Measurements from ENCODE around the gene LUC7L2. TPM values are rescaled to one million over a fixed set of nuclear protein-coding genes. Genes with fewer than 3 reads are reported as not detected.
"Not testable (repeated sequence)": the region's sequence is repeated elsewhere in the genome, so short reads cannot be mapped to it uniquely, and the experiment has no call there.

Gene LUC7L2
- polyA plus RNA-seq, 1 donor (not counting 4 experiments of a cell fraction or from before 2014, with no cell fraction given) = 52.7 TPM

- H3K27me3 ChIP-seq (ENCODE audit: control insufficient read depth, extremely low read depth, insufficient read depth, low read length); H3K36me3 ChIP-seq (ENCODE audit: control insufficient read depth in 2 of 2, extremely low read depth in 1 of 2, insufficient read depth in 2 of 2, low read length in 2 of 2); H3K4me2 ChIP-seq (ENCODE audit: control insufficient read depth, extremely low read depth, insufficient read depth, low read depth, low read length); dilution Hi-C loops (cut with MboI; ENCODE audit: extremely low pct_ligation_motif_present, low sequenced_read_pairs); H3K79me2 ChIP-seq (ENCODE audit: control insufficient read depth, insufficient read depth, low read length); H3K4me3 ChIP-seq (ENCODE audit: control insufficient read depth in 2 of 3, extremely low read depth in 1 of 3, insufficient read depth in 2 of 3, low read depth in 1 of 3, low read length in 3 of 3); H3K9me1 ChIP-seq (ENCODE audit: control insufficient read depth, extremely low read depth, insufficient read depth, low read length); FAIRE-seq; H3K9ac ChIP-seq (ENCODE audit: control insufficient read depth, extremely low read depth, insufficient read depth, low read length); H3K27ac ChIP-seq (ENCODE audit: control insufficient read depth, insufficient read depth, low read length); H2AFZ ChIP-seq (ENCODE audit: control insufficient read depth, low read length); H3K9me3 ChIP-seq (ENCODE audit: control insufficient read depth, low read depth, low read length); DNase-seq (ENCODE audit: low read depth, low spot score); H3K4me1 ChIP-seq (ENCODE audit: control insufficient read depth, extremely low read depth, insufficient read depth, low read length); H4K20me1 ChIP-seq (ENCODE audit: control insufficient read depth, extremely low read depth, insufficient read depth, low read length): not testable (repeated sequence)
These were observed 108.0 kb downstream of the LUC7L2 start for GRCh38 chr7:139467729-139468128.

DNA sequence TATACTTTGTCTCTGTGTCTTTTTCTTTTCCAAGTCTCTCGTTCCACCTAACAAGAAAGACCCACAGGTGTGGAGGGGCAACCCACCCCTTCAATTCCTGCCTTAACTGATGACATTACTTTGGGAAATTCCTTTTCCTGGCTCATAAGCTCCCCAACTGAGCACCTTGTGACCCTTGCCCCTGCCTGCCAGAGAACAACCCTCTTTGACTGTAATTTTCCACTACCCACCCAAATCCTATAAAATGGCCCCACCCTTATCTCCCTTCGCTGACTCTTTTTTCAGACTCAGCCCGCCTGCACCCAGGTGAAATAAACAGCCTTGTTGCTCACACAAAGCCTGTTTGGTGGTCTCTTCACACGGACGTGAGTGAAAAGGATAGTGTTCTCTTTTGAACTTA, 108.6 kb downstream of the LUC7L2 start:
- H3K9ac ChIP-seq (ENCODE audit: control insufficient read depth, extremely low read depth, insufficient read depth, low read length); DNase-seq (ENCODE audit: low read depth, low spot score); dilution Hi-C loops (cut with MboI; ENCODE audit: extremely low pct_ligation_motif_present, low sequenced_read_pairs): not testable (repeated sequence)

GRCh38 chr7:139471740-139472353, 112.2 kb downstream of the LUC7L2 start:
- Histone ChIP-seq H3K27me3 (ENCODE audit: control insufficient read depth, extremely low read depth, insufficient read depth, low read length) (no peaks in the 10 kb centered on the region), H3K79me2 (ENCODE audit: control insufficient read depth, insufficient read depth, low read length) (no peaks in the 10 kb centered on the region), H3K4me3 (ENCODE audit: control insufficient read depth in 2 of 3, extremely low read depth in 1 of 3, insufficient read depth in 2 of 3, low read depth in 1 of 3, low read length in 3 of 3) (no peak overlapping the region), H3K4me1 (ENCODE audit: control insufficient read depth, extremely low read depth, insufficient read depth, low read length) (no peaks in the 10 kb centered on the region), H3K36me3 (ENCODE audit: control insufficient read depth in 2 of 2, extremely low read depth in 1 of 2, insufficient read depth in 2 of 2, low read length in 2 of 2) (no peaks in the 10 kb centered on the region), H3K27ac (ENCODE audit: control insufficient read depth, insufficient read depth, low read length) (no peak overlapping the region), H4K20me1 (ENCODE audit: control insufficient read depth, extremely low read depth, insufficient read depth, low read length) (no peaks in the 10 kb centered on the region), H3K9me3 (ENCODE audit: control insufficient read depth, low read depth, low read length) (peaks cover 2% of the 10 kb centered on the region), H3K9ac (ENCODE audit: control insufficient read depth, extremely low read depth, insufficient read depth, low read length) (no peak overlapping the region), H3K4me2 (ENCODE audit: control insufficient read depth, extremely low read depth, insufficient read depth, low read depth, low read length) (no peak overlapping the region), H3K9me1 (ENCODE audit: control insufficient read depth, extremely low read depth, insufficient read depth, low read length) (no peaks in the 10 kb centered on the region), H2AFZ (ENCODE audit: control insufficient read depth, low read length) (no peak overlapping the region)
- dilution Hi-C loops (cut with MboI; ENCODE audit: extremely low pct_ligation_motif_present, low sequenced_read_pairs) = no loop called here
- TF ChIP-seq, protein P1, sequence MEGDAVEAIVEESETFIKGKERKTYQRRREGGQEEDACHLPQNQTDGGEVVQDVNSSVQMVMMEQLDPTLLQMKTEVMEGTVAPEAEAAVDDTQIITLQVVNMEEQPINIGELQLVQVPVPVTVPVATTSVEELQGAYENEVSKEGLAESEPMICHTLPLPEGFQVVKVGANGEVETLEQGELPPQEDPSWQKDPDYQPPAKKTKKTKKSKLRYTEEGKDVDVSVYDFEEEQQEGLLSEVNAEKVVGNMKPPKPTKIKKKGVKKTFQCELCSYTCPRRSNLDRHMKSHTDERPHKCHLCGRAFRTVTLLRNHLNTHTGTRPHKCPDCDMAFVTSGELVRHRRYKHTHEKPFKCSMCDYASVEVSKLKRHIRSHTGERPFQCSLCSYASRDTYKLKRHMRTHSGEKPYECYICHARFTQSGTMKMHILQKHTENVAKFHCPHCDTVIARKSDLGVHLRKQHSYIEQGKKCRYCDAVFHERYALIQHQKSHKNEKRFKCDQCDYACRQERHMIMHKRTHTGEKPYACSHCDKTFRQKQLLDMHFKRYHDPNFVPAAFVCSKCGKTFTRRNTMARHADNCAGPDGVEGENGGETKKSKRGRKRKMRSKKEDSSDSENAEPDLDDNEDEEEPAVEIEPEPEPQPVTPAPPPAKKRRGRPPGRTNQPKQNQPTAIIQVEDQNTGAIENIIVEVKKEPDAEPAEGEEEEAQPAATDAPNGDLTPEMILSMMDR (optimal IDR thresholded peaks at IDR 0.05 in 1 of 3, IDR thresholded peaks at IDR 0.05 in 1 of 3, conservative IDR thresholded peaks at IDR 0.05 in 1 of 3; ENCODE audit: extremely low read depth in 1 of 3, insufficient read depth in 2 of 3, low read length in 3 of 3) = no peak
- no peak for DNase-seq (ENCODE audit: low read depth, low spot score)
- FAIRE-seq = no peak

More for the DNA sequence above, 108.6 kb downstream of the LUC7L2 start:
- not testable (repeated sequence) for H3K27ac ChIP-seq (ENCODE audit: control insufficient read depth, insufficient read depth, low read length); FAIRE-seq; H3K36me3 ChIP-seq (ENCODE audit: control insufficient read depth in 2 of 2, extremely low read depth in 1 of 2, insufficient read depth in 2 of 2, low read length in 2 of 2); H3K4me2 ChIP-seq (ENCODE audit: control insufficient read depth, extremely low read depth, insufficient read depth, low read depth, low read length); H3K4me3 ChIP-seq (ENCODE audit: control insufficient read depth in 2 of 3, extremely low read depth in 1 of 3, insufficient read depth in 2 of 3, low read depth in 1 of 3, low read length in 3 of 3); H3K4me1 ChIP-seq (ENCODE audit: control insufficient read depth, extremely low read depth, insufficient read depth, low read length); H2AFZ ChIP-seq (ENCODE audit: control insufficient read depth, low read length); H3K9me1 ChIP-seq (ENCODE audit: control insufficient read depth, extremely low read depth, insufficient read depth, low read length); H3K79me2 ChIP-seq (ENCODE audit: control insufficient read depth, insufficient read depth, low read length); H3K9me3 ChIP-seq (ENCODE audit: control insufficient read depth, low read depth, low read length); H4K20me1 ChIP-seq (ENCODE audit: control insufficient read depth, extremely low read depth, insufficient read depth, low read length); H3K27me3 ChIP-seq (ENCODE audit: control insufficient read depth, extremely low read depth, insufficient read depth, low read length)

Small RNA genes within 50 kb of the gene (small RNA-seq; reads per million reads assigned to genes)
- gene RNU6-206P (ENCODE audit: insufficient read length in 3 of 3, low read depth in 3 of 3, low replicate concordance in 1 of 3) = 0 reads per million in 3 experiments
- 0 reads per million in 3 experiments for gene RNU6-911P (ENCODE audit: insufficient read length in 3 of 3, low read depth in 3 of 3, low replicate concordance in 1 of 3)

Other genes with a start within 250 kb of the LUC7L2 start
- 1.8 to 3.0 TPM (median 2.4 TPM) in 3 replicates for gene UBN2, start 128.7 kb upstream of the LUC7L2 start, polyA plus RNA-seq
- gene FMC1, start 18.6 kb upstream of the LUC7L2 start, polyA plus RNA-seq = 7.1 to 7.8 TPM (median 7.4 TPM) in 3 replicates
- 0.37 to 3.0 TPM (median 0.63 TPM) in 3 replicates for gene KLRG2, start 123.8 kb downstream of the LUC7L2 start, polyA plus RNA-seq
- not detected in 3 replicates for gene CLEC2L, start 163.8 kb downstream of the LUC7L2 start, polyA plus RNA-seq